Tibial artery (tissue), 4 donors: ENCODE data around the gene BARX1.

Experiments
- DNase-seq, 2 donors: peaks; one replicate each; pipeline ENCODE4 v3.0.0-alpha.2; 2019
- H3K27ac ChIP-seq, 2 donors: fragments of 200-600 bp; sonication (generic) in 1 of 2; 1 replicate in 1 of 2; 2 replicates in 1 of 2; pipeline ENCODE4 v1.5.1; 2018 to 2019; ENCODE audit warnings: mild to moderate bottlenecking in 1 of 2
- H3K27me3 ChIP-seq, 2 donors: fragments of 200-600 bp; sonication (generic) in 1 of 2; one replicate each; pipeline versions ENCODE4 v1.5.1 to v1.6.0; 2016 to 2019
- H3K36me3 ChIP-seq, 3 donors: fragments of 200-600 bp; sonication (generic) in 2 of 3; one replicate each; pipeline ENCODE4 v1.5.1; 2016 to 2019; ENCODE audit warnings: mild to moderate bottlenecking in 2 of 3
- H3K4me1 ChIP-seq, 4 donors: fragments of 200-600 bp; sonication (generic) in 2 of 4; 1 replicate in 3 of 4; 2 replicates in 1 of 4; pipeline ENCODE4 v1.5.1; 2016 to 2019
- H3K4me3 ChIP-seq, 2 donors: fragments of 200-600 bp; sonication (generic) in 1 of 2; 1 replicate in 1 of 2; 2 replicates in 1 of 2; pipeline ENCODE4 v1.5.1; 2018 to 2019; ENCODE audit warnings: mild to moderate bottlenecking in 2 of 2
- H3K9me3 ChIP-seq, 3 donors: fragments of 200-600 bp; sonication (generic) in 1 of 3; one replicate each; pipeline ENCODE4 v1.5.1; 2016 to 2019
- intact Hi-C: fragments of 100-400 bp; cut with DNase I; formaldehyde crosslinking; loops from one replicate; pipeline ENCODE4 v1.15.0; 2023; ENCODE audit warnings: low total_unique reads
- TF ChIP-seq, protein P1 (sequence below), 2 experiments: fragments of 200-600 bp in 1 of 2; fragments of 450-650 bp in 1 of 2; IDR thresholded peaks; one replicate each; pipeline ENCODE4 v1.5.1; 2017 to 2019; ENCODE audit warnings: antibody characterized with exemption in 2 of 2, mild to moderate bottlenecking in 1 of 2, moderate library complexity in 1 of 2

BARX1 gene

DNA sequence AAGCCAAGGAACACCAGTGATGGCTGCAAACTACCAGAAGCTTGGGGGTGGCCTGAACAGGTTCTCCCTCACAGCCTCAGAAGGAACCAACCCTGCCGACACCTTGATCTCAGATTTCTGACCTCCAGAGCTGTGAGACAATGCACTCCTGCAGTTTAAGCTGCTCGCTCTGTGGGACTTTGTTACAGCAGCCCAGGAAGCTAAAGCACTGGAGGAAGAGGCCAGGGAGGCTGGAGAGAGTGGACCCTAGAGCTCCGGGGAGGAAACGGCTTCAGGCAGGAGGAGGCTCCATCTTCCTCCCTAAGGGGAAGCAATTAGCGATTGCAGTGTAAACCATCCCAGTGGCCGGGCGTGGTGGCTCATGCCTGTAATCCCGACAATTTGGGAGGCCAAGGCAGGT is 25.1 kb downstream of the BARX1 start:
- TF ChIP-seq, protein P1, sequence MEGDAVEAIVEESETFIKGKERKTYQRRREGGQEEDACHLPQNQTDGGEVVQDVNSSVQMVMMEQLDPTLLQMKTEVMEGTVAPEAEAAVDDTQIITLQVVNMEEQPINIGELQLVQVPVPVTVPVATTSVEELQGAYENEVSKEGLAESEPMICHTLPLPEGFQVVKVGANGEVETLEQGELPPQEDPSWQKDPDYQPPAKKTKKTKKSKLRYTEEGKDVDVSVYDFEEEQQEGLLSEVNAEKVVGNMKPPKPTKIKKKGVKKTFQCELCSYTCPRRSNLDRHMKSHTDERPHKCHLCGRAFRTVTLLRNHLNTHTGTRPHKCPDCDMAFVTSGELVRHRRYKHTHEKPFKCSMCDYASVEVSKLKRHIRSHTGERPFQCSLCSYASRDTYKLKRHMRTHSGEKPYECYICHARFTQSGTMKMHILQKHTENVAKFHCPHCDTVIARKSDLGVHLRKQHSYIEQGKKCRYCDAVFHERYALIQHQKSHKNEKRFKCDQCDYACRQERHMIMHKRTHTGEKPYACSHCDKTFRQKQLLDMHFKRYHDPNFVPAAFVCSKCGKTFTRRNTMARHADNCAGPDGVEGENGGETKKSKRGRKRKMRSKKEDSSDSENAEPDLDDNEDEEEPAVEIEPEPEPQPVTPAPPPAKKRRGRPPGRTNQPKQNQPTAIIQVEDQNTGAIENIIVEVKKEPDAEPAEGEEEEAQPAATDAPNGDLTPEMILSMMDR (IDR thresholded peaks at IDR 0.05) = no peak
- H3K4me1 ChIP-seq = no peaks in the 10 kb centered on the region
- H3K27me3 ChIP-seq = peaks cover 0 to 32% of the 10 kb centered on the region in 2 donors
- no peak overlapping the region for H3K4me3 ChIP-seq
- H3K36me3 ChIP-seq = no peaks in the 10 kb centered on the region
- intact Hi-C loops = no loop called here
- DNase-seq = no peak
- peaks cover 0 to 5% (median 0%) of the 10 kb centered on the region in 3 donors for H3K9me3 ChIP-seq
- no peak overlapping the region for H3K27ac ChIP-seq

DNA sequence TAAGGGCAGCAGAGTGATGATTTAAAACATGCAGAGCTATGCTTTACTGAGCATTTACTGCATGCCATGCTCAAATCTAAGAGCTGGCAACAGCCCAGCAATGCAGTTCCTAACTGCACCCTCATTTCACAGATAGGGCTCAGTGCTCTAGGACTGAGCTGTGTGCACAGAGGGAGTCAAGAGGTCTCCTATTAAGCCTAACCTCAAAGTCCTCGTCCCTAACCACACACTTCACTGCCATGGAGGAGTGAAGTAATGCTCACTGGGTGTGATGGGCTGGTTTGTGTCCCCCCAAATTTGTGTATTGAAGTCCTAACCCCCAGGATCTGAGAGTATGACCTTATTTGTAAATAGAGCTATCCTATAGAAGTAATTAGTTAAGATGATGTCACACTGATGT is 25.9 kb downstream of the BARX1 start:
- H3K9me3 ChIP-seq = peaks cover 0 to 5% (median 0%) of the 10 kb centered on the region in 3 donors
- intact Hi-C loops = no loop called here
- no peaks in the 10 kb centered on the region for H3K4me1 ChIP-seq
- TF ChIP-seq, protein P1 (IDR thresholded peaks at IDR 0.05) = no peak
- H3K4me3 ChIP-seq = no peak overlapping the region
- no peaks in the 10 kb centered on the region for H3K36me3 ChIP-seq
- H3K27me3 ChIP-seq = peaks cover 0 to 32% of the 10 kb centered on the region in 2 donors
- H3K27ac ChIP-seq = no peak overlapping the region
- no peak for DNase-seq

DNA sequence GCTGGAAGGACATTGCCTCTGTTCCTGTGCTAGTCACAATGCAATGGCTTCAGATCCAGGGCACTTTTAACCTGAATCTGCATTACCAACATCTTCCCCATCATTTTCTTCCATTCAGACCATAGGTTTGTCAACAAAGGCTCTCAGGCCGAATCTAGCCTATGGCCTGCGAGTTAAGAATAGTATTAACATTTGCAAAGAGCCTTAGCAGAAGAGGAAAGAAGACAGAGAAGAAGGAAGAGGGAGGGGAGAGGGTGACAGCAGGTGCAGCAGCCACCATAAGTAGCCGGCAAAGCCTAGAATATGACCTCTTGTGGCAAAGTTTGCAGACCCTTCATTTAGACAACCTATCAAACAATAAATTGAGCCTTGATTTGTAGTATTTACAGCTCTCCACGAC is 32.6 kb downstream of the BARX1 start:
- Histone ChIP-seq H3K27me3 (peaks cover 0 to 20% of the 10 kb centered on the region in 2 donors), H3K27ac (no peak overlapping the region), H3K36me3 (no peaks in the 10 kb centered on the region), H3K4me3 (no peak overlapping the region), H3K4me1 (no peaks in the 10 kb centered on the region), H3K9me3 (no peaks in the 10 kb centered on the region)
- intact Hi-C loops = no loop called here
- TF ChIP-seq, protein P1 (IDR thresholded peaks at IDR 0.05) = no peak
- DNase-seq = no peak

DNA sequence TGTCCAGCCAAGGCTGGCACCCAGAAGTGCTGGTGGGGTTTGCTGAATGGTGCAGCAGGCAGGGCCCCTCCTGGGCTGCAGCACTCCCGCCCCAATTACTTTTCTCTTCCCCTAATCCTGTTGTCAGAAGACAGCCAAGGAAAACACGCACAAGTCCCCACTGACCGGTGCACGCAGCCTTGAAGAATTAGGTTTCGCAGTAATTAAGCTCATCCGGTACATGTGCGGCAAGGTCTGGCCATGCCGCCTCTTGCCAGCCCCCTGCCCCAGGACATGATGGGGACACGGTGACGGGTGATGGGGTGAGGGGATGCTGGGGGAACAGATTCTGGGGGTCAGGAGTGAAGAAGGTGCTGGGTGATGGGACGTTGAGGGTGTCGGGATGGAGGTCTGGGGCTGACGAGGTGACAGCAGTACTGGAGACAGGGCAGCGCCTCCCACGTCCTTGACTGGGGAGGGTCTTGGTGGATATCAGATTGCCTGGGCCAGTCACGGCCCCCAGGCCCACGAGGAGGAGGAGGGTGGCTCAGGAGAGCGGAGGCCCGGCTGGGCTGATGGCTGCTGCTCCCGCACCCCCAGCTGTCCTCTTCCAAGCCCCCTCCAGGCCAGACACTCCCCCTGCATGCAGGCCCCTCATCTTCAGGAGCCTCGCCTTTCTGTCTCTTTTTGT is 34.9 kb downstream of the BARX1 start:
- TF ChIP-seq, protein P1 (IDR thresholded peaks at IDR 0.05) = no peak
- H3K4me3 ChIP-seq = no peak overlapping the region
- no peaks in the 10 kb centered on the region for H3K9me3 ChIP-seq
- peaks cover 0 to 19% of the 10 kb centered on the region in 2 donors for H3K27me3 ChIP-seq
- intact Hi-C loops = no loop called here
- DNase-seq = no peak
- no peaks in the 10 kb centered on the region for H3K4me1 ChIP-seq
- no peak overlapping the region for H3K27ac ChIP-seq
- H3K36me3 ChIP-seq = no peaks in the 10 kb centered on the region

DNA sequence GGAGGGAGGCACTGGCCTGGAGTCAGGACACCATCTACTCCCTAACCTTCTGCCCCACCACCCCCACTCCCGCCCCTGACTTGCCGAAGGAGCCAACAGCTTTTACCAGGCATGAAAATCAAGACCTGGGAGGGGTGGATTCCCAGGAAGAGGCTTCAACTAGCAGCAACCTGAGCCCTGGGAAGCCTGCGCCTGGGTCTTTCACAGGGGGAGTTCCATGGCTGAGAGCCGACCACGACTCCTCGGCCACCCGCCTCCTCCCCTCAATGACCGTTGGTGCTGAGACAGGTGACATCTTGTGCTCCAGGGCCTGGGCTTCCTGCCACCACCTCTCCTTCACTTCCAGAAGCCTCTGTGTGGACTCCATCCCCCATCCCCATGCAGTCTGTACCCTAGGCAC is 37.1 kb downstream of the BARX1 start:
- TF ChIP-seq, protein P1 (IDR thresholded peaks at IDR 0.05) = no peak
- peaks cover 0 to 19% of the 10 kb centered on the region in 2 donors for H3K27me3 ChIP-seq
- no peak overlapping the region for H3K4me3 ChIP-seq
- H3K9me3 ChIP-seq = no peaks in the 10 kb centered on the region
- no peak for DNase-seq
- no peaks in the 10 kb centered on the region for H3K4me1 ChIP-seq
- H3K27ac ChIP-seq = no peak overlapping the region
- no peaks in the 10 kb centered on the region for H3K36me3 ChIP-seq
- intact Hi-C loops = no loop called here
